ENCODE measurements around the gene CWC15. TPM values are rescaled to one million over a fixed set of nuclear protein-coding genes. Genes with fewer than 3 reads are reported as not detected.
"Not testable (repeated sequence)": the region's sequence is repeated elsewhere in the genome, so short reads cannot be mapped to it uniquely, and the experiment has no call there.

CWC15 gene
- total RNA-seq, 1 experiment from 2014 or later = 63.9 TPM

DNA sequence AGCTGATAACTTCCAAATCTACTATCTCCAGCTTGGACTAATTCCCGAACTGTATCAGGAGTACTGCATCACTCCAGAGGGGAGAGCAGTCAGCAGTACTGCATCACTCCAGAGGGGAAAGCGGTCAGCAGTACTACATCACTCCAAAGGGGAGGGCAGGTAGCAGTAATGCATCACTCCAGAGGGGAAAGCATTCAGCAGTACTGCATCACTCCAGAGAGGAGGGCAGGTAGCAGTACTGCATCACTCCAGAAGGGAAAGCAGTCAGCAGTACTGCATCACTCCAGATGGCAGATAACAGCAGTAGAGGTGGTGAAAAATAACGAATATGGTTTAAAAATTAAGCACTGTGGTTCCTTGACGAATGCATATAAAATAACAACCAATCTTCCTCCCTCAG lies 8.4 kb downstream of the CWC15 start:
- DNase-seq = no peak
- H3K9me3 ChIP-seq = no peaks in the 10 kb centered on the region
- H3K27me3 ChIP-seq = no peaks in the 10 kb centered on the region
- H3K36me3 ChIP-seq = peaks cover 85% of the 10 kb centered on the region
- no peak overlapping the region for H3K4me3 ChIP-seq

- Histone ChIP-seq H3K9me3 (no peaks in the 10 kb centered on the region), H3K36me3 (peaks cover 54% of the 10 kb centered on the region), H3K27me3 (no peaks in the 10 kb centered on the region), H3K4me3 (no peak overlapping the region)
- no peak for DNase-seq
These were observed 12.1 kb downstream of the CWC15 start for GRCh38 chr11:94961255-94961654.

- Histone ChIP-seq H3K36me3 (peaks cover 46% of the 10 kb centered on the region), H3K9me3 (no peaks in the 10 kb centered on the region), H3K4me3 (no peak overlapping the region), H3K27me3 (no peaks in the 10 kb centered on the region)
- no peak for DNase-seq
These were observed 12.9 kb downstream of the CWC15 start for GRCh38 chr11:94960488-94960887.

DNA sequence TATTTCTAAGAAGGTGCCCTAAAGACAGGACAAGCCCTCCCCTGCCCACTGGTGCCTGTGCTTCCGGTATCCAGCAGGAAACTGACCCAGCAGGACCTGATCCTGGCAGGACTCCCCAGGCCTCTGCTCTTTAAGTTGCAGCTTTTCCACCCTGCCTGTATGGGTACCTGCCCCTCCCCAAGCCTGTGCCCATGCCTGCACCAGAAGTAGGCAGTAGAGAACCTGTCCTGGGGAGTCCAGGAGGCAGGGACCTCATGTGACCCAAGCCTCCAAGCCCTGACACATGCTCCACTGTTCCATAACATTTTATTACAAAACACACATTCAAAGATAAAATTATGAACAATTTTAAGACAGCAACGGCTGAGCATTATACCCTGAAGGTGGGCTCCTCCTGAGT lies 14.2 kb downstream of the CWC15 start:
- no peaks in the 10 kb centered on the region for H3K9me3 ChIP-seq
- DNase-seq = no peak

GRCh38 chr11:94958121-94958696 lies 15.1 kb downstream of the CWC15 start:
- no peak for DNase-seq
- H3K9me3 ChIP-seq = no peaks in the 10 kb centered on the region
- no peaks in the 10 kb centered on the region for H3K27me3 ChIP-seq
- H3K4me3 ChIP-seq = no peak overlapping the region
- H3K36me3 ChIP-seq = peaks cover 26% of the 10 kb centered on the region

More for the DNA sequence above, 14.2 kb downstream of the CWC15 start:
- Histone ChIP-seq H3K4me3 (no peak overlapping the region), H3K27me3 (no peaks in the 10 kb centered on the region), H3K36me3 (peaks cover 34% of the 10 kb centered on the region)

DNA sequence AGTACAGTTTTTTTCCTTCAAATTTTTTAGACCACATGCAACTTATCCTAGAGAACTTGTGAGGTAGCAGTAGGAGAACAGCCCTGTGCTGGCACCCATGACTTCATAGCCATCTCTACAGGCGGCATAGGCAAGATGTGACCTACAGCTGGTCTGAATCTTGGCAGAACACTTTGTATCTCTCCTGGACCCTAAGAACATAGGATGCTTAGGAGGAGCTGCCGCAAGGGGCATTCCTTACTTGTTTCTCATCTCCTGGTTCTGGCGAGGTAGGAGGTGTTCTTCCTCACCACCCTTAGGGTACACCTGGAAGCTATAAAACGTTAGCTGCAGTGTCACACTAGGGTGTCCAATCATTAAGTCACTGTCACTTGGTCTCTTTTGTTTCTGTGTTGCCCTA lies 16.4 kb downstream of the CWC15 start:
- H3K9me3 ChIP-seq = no peaks in the 10 kb centered on the region
- H3K4me3 ChIP-seq = no peak overlapping the region
- no peak for DNase-seq
- no peaks in the 10 kb centered on the region for H3K27me3 ChIP-seq
- peaks cover 17% of the 10 kb centered on the region for H3K36me3 ChIP-seq

DNA sequence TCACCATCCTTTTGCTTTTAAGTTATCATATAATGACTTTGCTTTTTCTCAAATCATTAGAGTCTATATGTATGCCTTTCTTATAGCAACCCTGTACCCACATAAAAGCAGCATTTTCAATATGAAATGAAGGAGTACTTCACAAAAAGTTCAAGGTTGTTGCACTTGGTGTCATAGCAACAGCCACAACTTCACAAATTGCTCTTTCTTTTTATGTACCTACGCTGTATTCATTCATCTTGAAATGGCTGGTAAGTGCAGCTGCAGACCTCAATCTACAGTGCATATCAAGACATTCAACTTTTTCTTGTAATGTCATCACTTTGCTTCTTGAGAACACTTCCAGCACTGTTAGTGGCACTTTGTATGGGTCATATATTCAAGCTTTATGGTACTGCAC lies 18.6 kb downstream of the CWC15 start:
- H3K4me3 ChIP-seq = no peak overlapping the region
- no peak for DNase-seq
- no peaks in the 10 kb centered on the region for H3K27me3 ChIP-seq
- H3K9me3 ChIP-seq = no peaks in the 10 kb centered on the region
- H3K36me3 ChIP-seq = no peaks in the 10 kb centered on the region

- DNase-seq = no peak
- no peak overlapping the region for H3K4me3 ChIP-seq
- H3K9me3 ChIP-seq = no peaks in the 10 kb centered on the region
- H3K27me3 ChIP-seq = no peaks in the 10 kb centered on the region
- no peaks in the 10 kb centered on the region for H3K36me3 ChIP-seq
These were observed 25.2 kb downstream of the CWC15 start for GRCh38 chr11:94948070-94948617.

GRCh38 chr11:94946812-94947211 lies 26.5 kb downstream of the CWC15 start:
- DNase-seq = no peak
- H3K4me3 ChIP-seq = no peak overlapping the region
- H3K27me3 ChIP-seq = no peaks in the 10 kb centered on the region
- no peaks in the 10 kb centered on the region for H3K36me3 ChIP-seq
- no peaks in the 10 kb centered on the region for H3K9me3 ChIP-seq

DNA sequence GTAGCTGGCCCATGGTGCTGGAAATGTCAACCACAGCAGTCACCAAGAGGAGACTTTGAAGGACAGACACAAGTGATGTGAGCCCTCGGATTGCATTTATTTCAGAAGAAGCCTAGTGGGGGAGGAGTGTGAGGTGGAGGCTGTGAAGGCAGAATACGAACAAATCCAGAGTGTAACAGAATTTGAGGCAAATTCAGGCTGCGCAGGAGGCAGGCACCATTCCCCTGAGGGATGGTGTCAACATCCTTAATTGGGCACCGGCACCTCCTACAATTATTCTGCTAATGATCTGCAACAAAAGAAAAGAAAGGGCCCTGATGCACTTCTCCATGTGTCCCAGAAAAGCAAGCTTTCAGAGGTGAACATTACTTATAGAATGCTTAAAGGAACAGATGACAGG lies 32.2 kb downstream of the CWC15 start:
- Histone ChIP-seq H3K27me3 (no peaks in the 10 kb centered on the region), H3K36me3 (no peaks in the 10 kb centered on the region), H3K4me3 (no peak overlapping the region), H3K9me3 (no peaks in the 10 kb centered on the region)
- DNase-seq = no peak

- Histone ChIP-seq H3K4me3 (no peak overlapping the region), H3K36me3 (no peaks in the 10 kb centered on the region), H3K27me3 (no peaks in the 10 kb centered on the region), H3K9me3 (no peaks in the 10 kb centered on the region)
- no peak for DNase-seq
These were observed 34.0 kb downstream of the CWC15 start for GRCh38 chr11:94939346-94939745.

DNA sequence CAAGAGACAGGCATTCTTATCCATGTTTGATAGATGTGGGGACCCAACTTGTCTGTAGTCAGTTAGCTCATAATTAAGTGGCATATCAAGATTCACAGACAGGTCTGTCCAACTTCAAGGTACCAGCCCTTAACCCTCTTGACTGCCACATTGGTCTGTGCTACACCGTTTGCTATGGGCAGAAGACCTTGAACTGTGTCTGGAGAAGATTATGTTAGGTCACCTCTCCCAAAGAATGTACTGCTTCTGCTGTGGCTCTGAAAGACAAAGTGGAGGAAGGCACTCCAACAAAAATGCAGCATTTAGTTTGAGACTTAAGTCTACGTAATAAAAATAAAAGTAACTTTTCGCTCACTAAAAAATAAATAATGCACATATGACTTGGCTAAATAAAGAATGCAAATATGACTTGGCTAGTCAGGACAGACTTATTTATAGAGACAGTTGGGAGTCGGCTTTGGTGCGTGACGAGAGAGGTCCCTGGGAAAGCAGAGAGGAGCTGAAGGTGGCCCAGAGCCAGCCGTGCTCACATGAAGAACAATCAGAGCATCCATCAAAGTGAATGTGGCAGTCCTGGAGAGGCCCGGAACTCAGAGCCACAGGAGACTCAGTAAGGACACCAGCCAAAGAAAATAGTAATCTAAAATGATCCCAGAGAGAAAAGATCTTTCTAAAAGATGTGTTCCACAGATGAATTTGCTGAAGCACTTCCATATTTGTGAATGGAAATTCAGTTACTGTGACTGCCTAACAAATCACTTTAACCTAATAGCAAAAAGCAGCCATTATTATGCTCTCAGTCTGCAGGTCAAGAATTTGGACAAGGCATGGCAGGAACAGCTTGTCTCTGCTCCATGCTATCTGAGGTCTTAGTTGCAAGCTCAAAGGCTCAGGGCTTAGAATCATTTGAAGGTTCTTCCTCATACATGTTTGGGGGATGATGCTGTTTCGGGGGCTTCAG lies 35.0 kb downstream of the CWC15 start:
- DNase-seq = peak; percentile 79
- Histone ChIP-seq H3K36me3 (no peaks in the 10 kb centered on the region), H3K4me3 (no peak overlapping the region), H3K27me3 (no peaks in the 10 kb centered on the region), H3K9me3 (no peaks in the 10 kb centered on the region)

GRCh38 chr11:94934846-94935245 lies 38.5 kb downstream of the CWC15 start:
- Histone ChIP-seq H3K27me3 (no peaks in the 10 kb centered on the region), H3K36me3 (no peaks in the 10 kb centered on the region), H3K4me3 (no peak overlapping the region), H3K9me3 (no peaks in the 10 kb centered on the region)
- DNase-seq = no peak

DNA sequence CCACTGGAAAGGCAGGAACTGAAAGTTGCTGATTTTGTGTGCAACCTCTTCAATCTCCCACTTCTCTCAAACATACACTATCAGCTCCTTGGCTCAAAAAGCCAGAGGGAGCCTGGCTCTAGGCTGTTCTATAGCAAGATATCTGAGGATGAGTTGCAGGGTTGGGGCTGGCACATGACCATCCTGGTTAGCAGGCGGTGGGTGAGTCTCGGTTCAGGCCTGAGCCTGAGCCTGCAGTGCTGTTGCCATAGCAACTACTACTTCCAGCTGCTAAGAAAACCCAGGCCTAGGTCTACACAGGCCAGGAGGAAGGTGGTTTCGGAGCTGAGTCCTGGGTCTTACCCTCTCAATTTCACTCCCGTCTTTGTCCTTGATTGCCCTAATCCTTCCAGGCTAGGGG lies 39.0 kb downstream of the CWC15 start:
- Histone ChIP-seq H3K27me3 (no peaks in the 10 kb centered on the region), H3K9me3 (no peaks in the 10 kb centered on the region), H3K36me3 (no peaks in the 10 kb centered on the region), H3K4me3 (no peak overlapping the region)
- peak; percentile 44 for DNase-seq

DNA sequence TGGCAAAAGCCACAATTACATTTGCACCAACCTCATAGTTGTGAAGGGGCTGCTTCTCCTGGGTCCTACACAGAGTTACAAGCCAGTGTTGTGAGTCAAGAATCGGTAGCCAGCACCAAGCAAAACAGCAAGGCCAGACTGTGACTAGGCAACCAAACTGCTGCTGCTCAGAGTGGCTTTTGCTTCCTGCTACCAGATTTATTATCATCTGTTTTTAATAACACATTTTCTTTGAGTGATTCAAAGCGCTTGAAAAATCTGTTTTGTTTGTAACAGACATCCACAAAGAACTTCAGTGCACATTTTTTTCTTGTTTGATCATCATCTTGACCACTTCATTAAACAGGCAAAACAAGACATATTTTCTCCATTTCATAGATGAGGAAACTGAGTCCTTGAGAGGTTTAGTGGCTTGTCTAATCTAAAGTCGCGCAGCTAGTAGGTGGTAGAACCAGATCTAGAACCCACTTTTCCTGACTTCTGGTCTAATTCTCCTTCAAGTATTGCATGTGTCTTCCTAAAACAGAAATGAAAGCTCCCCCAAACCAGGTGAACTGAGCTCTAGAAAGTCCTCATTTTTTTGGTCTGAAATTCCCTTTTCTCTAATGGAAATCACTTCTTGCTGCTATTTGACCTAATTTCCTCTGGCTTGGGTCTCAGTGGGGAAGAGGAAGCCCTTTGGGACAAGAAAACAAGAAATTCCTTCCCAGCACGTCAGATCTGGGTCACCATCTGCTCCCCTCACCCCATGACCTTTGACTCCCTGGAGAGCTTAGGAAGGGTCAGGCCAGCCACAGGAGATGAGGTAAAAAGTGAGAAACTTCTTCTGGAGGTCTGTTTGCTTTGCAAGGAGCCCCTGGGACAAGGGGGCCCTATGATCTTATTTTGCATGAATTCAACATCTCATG lies 39.9 kb downstream of the CWC15 start:
- Histone ChIP-seq H3K36me3 (no peaks in the 10 kb centered on the region), H3K4me3 (no peak overlapping the region), H3K27me3 (no peaks in the 10 kb centered on the region), H3K9me3 (no peaks in the 10 kb centered on the region)
- peak; percentile 88 for DNase-seq

- no peak overlapping the region for H3K4me3 ChIP-seq
- no peaks in the 10 kb centered on the region for H3K9me3 ChIP-seq
- no peaks in the 10 kb centered on the region for H3K27me3 ChIP-seq
- DNase-seq = no peak
- no peaks in the 10 kb centered on the region for H3K36me3 ChIP-seq
These were observed 40.9 kb downstream of the CWC15 start for GRCh38 chr11:94932503-94932902.

DNA sequence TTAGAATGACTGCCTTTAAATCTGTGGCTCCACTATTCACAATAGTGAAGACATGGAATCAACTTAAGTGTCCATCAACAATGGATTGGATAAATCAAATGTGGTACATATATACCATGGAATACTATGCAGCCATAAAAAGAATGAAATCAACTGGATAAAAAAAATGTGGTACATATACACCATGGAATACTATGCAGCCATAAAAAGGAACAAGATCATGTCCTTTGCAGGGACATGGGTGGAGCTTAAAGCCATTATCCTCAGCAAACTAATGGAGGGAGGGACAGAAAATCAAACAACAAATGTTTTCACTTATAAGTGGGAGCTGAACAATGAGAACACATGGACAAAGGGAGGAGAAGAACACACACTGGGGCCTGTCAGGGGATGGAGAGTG lies 41.3 kb downstream of the CWC15 start:
- not testable (repeated sequence) for DNase-seq, H3K9me3 ChIP-seq, H3K4me3 ChIP-seq, H3K27me3 ChIP-seq, H3K36me3 ChIP-seq
